Skeletal muscle satellite cell (primary cell): ENCODE measurements around the gene BTBD2. TPM values are rescaled to one million over a fixed set of nuclear protein-coding genes. Genes with fewer than 3 reads are reported as not detected.

Experiments
- H3K27me3 ChIP-seq: 2 replicates; pipeline ENCODE4 v1.7.0; 2013; ENCODE audit warnings: low read length; ENCODE audit not compliant: control insufficient read depth, insufficient read depth
- H3K36me3 ChIP-seq: 2 replicates; pipeline ENCODE4 v1.7.0; 2013; ENCODE audit warnings: mild to moderate bottlenecking, control low read depth, low read length; ENCODE audit not compliant: insufficient read depth
- H3K4me1 ChIP-seq: 2 replicates; pipeline ENCODE4 v1.7.0; 2013; ENCODE audit warnings: low read length; ENCODE audit not compliant: control insufficient read depth, insufficient read depth
- H3K4me2 ChIP-seq: 2 replicates; pipeline ENCODE4 v1.7.0; 2013; ENCODE audit warnings: mild to moderate bottlenecking, low read length
- H3K4me3 ChIP-seq: 2 replicates; pipeline ENCODE4 v1.7.0; 2013; ENCODE audit warnings: low read length
- H3K9ac ChIP-seq: 2 replicates; pipeline ENCODE4 v1.7.0; 2013; ENCODE audit warnings: mild to moderate bottlenecking, low read depth, low read length, moderate library complexity
- H3K9me3 ChIP-seq: replicated peaks from 2 replicates; pipeline ENCODE4 v1.7.0; 2013; ENCODE audit warnings: mild to moderate bottlenecking, control low read depth, low read length
- total RNA-seq: library from RNA; depleted of rRNA; stranded (reverse); fragments of >200 nt; gene quantifications from 2 replicates; pipeline ENCODE4 v1.2.3, GENCODE V29; 2012; rRNA removed

BTBD2 gene
- 58.6 and 59.8 TPM in 2 replicates for total RNA-seq

GRCh38 chr19:2015608-2015950, at the start of gene BTBD2:
Gene BTBD2 (minus strand): TSS chr19:2015714. CDS start chr19:2015703, 11 bp downstream.
- H3K4me1 ChIP-seq, result peaks cover 3% of the 10 kb centered on the region
- H3K27me3 ChIP-seq, result no peaks in the 10 kb centered on the region
- H3K9me3 ChIP-seq, result no peaks in the 10 kb centered on the region
- H3K4me3 ChIP-seq, result peak within 1 kb of the TSS; percentile 84
- peak within 1 kb of the TSS; percentile 65 for H3K9ac ChIP-seq
- peak within 1 kb of the TSS; percentile 91 for H3K4me2 ChIP-seq
- H3K36me3 ChIP-seq, result no peaks in the 10 kb centered on the region

GRCh38 chr19:2064788-2065524, 49.4 kb upstream of the BTBD2 start:
- Histone ChIP-seq H3K4me3 (peak overlapping the region; percentile 11), H3K9ac (peak overlapping the region; percentile 42), H3K27me3 (no peaks in the 10 kb centered on the region), H3K4me2 (peak overlapping the region; percentile 65), H3K4me1 (peaks cover 32% of the 10 kb centered on the region), H3K36me3 (no peaks in the 10 kb centered on the region), H3K9me3 (no peaks in the 10 kb centered on the region)

GRCh38 chr19:2064395-2064787, 48.9 kb upstream of the BTBD2 start:
- Histone ChIP-seq H3K4me3 (peak overlapping the region; percentile 11), H3K9ac (peak overlapping the region; percentile 42), H3K27me3 (no peaks in the 10 kb centered on the region), H3K4me2 (peak overlapping the region; percentile 65), H3K36me3 (no peaks in the 10 kb centered on the region), H3K9me3 (no peaks in the 10 kb centered on the region), H3K4me1 (peaks cover 37% of the 10 kb centered on the region)

- Histone ChIP-seq H3K9me3 (no peaks in the 10 kb centered on the region), H3K9ac (no peak overlapping the region), H3K4me1 (peaks cover 43% of the 10 kb centered on the region), H3K4me3 (no peak overlapping the region), H3K36me3 (no peaks in the 10 kb centered on the region), H3K27me3 (no peaks in the 10 kb centered on the region), H3K4me2 (no peak overlapping the region)
Measured at GRCh38 chr19:2063824-2064223, 48.3 kb upstream of the BTBD2 start.

- Histone ChIP-seq H3K27me3 (no peaks in the 10 kb centered on the region), H3K9ac (no peak overlapping the region), H3K4me2 (no peak overlapping the region), H3K9me3 (no peaks in the 10 kb centered on the region), H3K4me3 (no peak overlapping the region), H3K36me3 (no peaks in the 10 kb centered on the region), H3K4me1 (peaks cover 46% of the 10 kb centered on the region)
Measured at GRCh38 chr19:2062770-2063169, 47.3 kb upstream of the BTBD2 start.

- Histone ChIP-seq H3K36me3 (no peaks in the 10 kb centered on the region), H3K27me3 (no peaks in the 10 kb centered on the region), H3K4me3 (no peak overlapping the region), H3K9me3 (no peaks in the 10 kb centered on the region), H3K4me1 (peaks cover 46% of the 10 kb centered on the region), H3K4me2 (peak overlapping the region; percentile 93), H3K9ac (no peak overlapping the region)
Measured at GRCh38 chr19:2062389-2062729, 46.8 kb upstream of the BTBD2 start.

- Histone ChIP-seq H3K4me3 (peak overlapping the region; percentile 74), H3K9ac (peak overlapping the region; percentile 91), H3K27me3 (no peaks in the 10 kb centered on the region), H3K36me3 (no peaks in the 10 kb centered on the region), H3K4me1 (peaks cover 47% of the 10 kb centered on the region), H3K4me2 (peak overlapping the region; percentile 93), H3K9me3 (no peaks in the 10 kb centered on the region)
Measured at GRCh38 chr19:2061495-2062388, 46.2 kb upstream of the BTBD2 start.

- Histone ChIP-seq H3K4me2 (peak overlapping the region; percentile 93), H3K9me3 (no peaks in the 10 kb centered on the region), H3K36me3 (no peaks in the 10 kb centered on the region), H3K4me1 (peaks cover 53% of the 10 kb centered on the region), H3K4me3 (peak overlapping the region; percentile 74), H3K27me3 (no peaks in the 10 kb centered on the region), H3K9ac (peak overlapping the region; percentile 91)
Measured at GRCh38 chr19:2060884-2061494, 45.5 kb upstream of the BTBD2 start.

- Histone ChIP-seq H3K36me3 (no peaks in the 10 kb centered on the region), H3K9me3 (no peaks in the 10 kb centered on the region), H3K4me2 (peak overlapping the region; percentile 93), H3K4me1 (peaks cover 53% of the 10 kb centered on the region), H3K27me3 (no peaks in the 10 kb centered on the region), H3K4me3 (peak overlapping the region; percentile 74), H3K9ac (peak overlapping the region; percentile 91)
Measured at GRCh38 chr19:2059422-2060201, 44.1 kb upstream of the BTBD2 start.

GRCh38 chr19:2058570-2059421, 43.3 kb upstream of the BTBD2 start:
- no peaks in the 10 kb centered on the region for H3K36me3 ChIP-seq
- H3K9ac ChIP-seq, result peak overlapping the region; percentile 91
- H3K9me3 ChIP-seq, result no peaks in the 10 kb centered on the region
- H3K4me2 ChIP-seq, result peak overlapping the region; percentile 93
- peak overlapping the region; percentile 74 for H3K4me3 ChIP-seq
- peaks cover 49% of the 10 kb centered on the region for H3K4me1 ChIP-seq
- H3K27me3 ChIP-seq, result no peaks in the 10 kb centered on the region
